Mammary epithelial cell (primary cell): ENCODE data around the gene MICAL3.

Experiments
- EZH2 ChIP-seq: IDR thresholded peaks from 2 replicates; pipeline ENCODE4 v1.6.1; 2012; ENCODE audit warnings: low read length, inconsistent platforms, borderline replicate concordance
- TF ChIP-seq, protein P1 (sequence below), 2 donors: IDR thresholded peaks in 1 of 2; conservative IDR thresholded peaks in 1 of 2; 2 replicates each; pipeline ENCODE4 v1.5.1; 2011 to 2012; ENCODE audit warnings: inconsistent platforms in 2 of 2, low read length in 2 of 2, mild to moderate bottlenecking in 2 of 2, control low read depth in 1 of 2, low read depth in 1 of 2; ENCODE audit not compliant: insufficient read depth in 1 of 2; ENCODE audit errors: extremely low read depth in 1 of 2

DNA sequence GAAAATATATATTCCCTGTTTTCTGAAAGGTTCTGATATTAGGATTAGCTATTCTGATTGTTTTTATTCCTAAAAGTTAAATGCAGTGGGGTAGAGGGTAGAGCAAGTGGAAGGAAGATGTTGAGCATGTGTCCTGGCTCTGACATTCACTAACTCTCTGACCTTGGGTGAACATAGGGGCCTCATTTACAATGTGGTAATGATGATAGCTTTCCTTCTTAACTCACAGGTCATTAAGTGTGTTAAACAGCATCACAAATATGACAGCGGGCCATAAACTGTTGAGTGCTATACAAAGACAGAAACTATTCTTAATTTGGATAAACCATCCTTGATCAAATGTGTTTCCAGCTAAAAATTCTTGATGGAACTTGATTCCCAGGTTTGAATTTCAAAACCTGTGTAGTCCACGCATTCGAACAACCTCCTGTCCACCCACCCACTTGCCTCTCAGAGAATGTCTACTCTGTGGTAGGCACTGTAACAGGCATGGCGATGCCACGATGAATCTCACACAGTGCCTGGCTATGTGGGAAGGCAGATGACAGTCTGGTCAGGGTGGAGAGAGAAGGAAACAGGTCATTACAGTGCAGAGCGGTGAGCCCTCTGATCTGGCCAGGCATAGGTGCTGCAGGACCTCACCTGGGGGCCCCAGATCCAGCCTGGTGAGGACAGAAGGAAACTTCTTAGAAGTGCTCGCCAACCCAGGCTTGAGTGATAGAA, 34.2 kb upstream of the MICAL3 start:
- TF ChIP-seq, protein P1, sequence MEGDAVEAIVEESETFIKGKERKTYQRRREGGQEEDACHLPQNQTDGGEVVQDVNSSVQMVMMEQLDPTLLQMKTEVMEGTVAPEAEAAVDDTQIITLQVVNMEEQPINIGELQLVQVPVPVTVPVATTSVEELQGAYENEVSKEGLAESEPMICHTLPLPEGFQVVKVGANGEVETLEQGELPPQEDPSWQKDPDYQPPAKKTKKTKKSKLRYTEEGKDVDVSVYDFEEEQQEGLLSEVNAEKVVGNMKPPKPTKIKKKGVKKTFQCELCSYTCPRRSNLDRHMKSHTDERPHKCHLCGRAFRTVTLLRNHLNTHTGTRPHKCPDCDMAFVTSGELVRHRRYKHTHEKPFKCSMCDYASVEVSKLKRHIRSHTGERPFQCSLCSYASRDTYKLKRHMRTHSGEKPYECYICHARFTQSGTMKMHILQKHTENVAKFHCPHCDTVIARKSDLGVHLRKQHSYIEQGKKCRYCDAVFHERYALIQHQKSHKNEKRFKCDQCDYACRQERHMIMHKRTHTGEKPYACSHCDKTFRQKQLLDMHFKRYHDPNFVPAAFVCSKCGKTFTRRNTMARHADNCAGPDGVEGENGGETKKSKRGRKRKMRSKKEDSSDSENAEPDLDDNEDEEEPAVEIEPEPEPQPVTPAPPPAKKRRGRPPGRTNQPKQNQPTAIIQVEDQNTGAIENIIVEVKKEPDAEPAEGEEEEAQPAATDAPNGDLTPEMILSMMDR (conservative IDR thresholded peaks at IDR 0.05 in 1 of 2, IDR thresholded peaks at IDR 0.05 in 1 of 2; ENCODE audit: extremely low read depth in 1 of 2, insufficient read depth in 1 of 2, low read depth in 1 of 2, low read length in 2 of 2) = no peak
- TF ChIP-seq EZH2 = no peak
